Hypothalamus (tissue), 51 donors: ENCODE data around the gene THADA.

Experiments used
- DNase-seq, 51 donors: peaks; one replicate each; lab custom pipeline; 2025; lab: John Stamatoyannopoulos, UW

Gene THADA

DNA sequence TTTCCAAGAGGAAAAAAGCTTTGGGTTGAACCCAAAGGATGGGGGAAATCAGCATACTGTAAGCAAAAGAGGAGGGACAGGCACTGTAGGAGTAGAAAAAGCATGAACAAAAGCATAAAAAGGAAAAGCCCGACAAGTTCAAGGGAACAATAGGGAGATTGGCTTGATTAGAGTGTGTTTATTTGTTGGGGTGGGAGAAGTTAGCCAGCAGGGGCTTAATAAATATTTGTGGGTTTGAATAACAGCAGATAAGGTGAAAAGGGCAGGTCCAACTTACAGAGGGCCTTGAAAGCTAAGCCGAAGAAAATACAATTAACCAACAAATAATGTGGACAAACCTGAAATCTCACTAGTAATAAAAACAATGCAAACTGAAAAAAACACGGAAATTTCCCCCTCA lies 126.7 kb downstream of the THADA start:
- no peak for DNase-seq

- no peak for DNase-seq
Measured at GRCh38 chr2:43467891-43468290, 127.9 kb downstream of the THADA start.

GRCh38 chr2:43465234-43465633 lies 130.6 kb downstream of the THADA start:
- no peak for DNase-seq

DNA sequence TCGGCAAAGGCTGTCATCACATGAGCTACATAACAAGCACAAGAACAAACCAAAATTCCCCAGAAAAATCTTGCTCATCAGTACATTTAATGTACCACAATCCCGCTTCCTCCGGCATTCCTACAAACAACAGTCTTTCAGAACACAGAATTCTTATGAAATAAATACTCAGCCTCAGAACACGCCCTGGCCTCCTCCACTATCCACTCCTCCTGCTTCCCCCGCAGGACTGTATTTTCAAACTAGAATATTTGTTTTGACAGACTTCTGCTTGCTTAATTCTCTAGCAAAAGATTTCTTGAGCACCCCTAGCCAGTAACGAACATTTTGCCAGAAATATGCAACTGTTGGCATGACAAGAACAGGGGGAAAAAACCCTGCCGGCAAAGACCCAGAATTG lies 131.2 kb downstream of the THADA start:
- no peak for DNase-seq

DNA sequence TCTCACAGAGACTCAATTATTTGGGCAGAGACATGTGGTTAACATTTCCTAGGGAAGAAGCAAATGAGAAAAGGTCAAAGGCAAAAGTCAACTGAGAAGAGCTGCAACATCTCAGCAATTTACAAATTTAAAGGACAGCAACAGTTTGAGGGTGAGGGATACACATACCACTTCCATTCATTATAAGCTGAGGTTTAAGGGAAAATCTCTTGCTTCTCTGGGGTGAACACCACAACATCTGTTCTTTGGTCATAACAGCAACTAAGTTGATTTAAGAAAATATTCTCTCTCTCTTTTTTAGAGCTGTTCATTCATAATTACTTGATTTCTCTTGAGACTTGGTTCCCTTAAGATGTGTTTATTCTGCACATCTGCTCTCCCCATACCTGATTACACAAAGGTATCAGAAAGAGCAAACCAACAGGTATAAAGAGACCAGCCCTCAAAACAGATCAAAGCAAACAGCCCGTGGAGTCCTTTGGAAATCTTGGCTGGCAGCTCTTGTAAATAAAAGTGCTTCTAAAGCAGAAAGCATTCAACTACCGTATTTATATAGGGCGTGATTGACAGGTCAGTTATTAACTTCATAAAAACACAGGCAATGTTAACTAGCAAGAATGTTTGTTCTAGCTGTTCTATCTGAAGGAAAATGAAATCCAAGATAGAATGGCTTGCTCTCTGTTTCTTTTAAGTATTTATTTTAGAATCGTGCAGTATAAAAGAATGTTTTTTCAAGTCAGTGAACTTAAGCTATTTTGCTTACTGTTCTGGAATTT lies 132.8 kb downstream of the THADA start:
- DNase-seq = no peak

DNA sequence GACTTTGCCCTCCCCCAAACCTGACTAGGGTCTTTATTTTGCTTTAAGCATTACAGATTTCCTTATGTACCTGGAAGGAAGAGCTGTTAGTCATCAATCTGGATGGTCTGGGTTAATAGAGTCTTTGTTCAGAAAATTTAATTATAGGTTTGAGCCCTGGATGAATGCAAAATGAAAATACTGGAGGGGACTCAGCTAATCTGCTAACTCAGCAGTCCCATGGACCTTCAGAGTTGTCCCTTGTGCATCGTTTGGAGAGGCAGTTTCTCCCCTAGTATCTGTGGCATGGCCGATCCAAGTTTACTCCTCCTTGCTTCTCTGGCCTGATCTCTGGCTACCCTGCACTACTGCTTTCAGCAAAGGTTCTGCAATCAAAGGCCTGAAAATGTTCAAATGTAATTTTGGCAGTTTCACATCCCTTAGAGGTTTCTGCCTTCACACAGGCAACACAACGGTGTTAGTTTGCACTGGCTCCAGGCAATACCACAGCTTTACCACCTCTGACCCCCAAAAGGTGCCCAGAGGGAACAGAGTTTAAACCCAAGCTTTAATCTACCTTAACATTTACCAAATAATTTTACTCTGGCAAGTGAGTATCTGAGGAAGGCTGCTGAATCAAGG lies 134.3 kb downstream of the THADA start:
- DNase-seq = peak in 1 of 51 donors; percentile 5

DNA sequence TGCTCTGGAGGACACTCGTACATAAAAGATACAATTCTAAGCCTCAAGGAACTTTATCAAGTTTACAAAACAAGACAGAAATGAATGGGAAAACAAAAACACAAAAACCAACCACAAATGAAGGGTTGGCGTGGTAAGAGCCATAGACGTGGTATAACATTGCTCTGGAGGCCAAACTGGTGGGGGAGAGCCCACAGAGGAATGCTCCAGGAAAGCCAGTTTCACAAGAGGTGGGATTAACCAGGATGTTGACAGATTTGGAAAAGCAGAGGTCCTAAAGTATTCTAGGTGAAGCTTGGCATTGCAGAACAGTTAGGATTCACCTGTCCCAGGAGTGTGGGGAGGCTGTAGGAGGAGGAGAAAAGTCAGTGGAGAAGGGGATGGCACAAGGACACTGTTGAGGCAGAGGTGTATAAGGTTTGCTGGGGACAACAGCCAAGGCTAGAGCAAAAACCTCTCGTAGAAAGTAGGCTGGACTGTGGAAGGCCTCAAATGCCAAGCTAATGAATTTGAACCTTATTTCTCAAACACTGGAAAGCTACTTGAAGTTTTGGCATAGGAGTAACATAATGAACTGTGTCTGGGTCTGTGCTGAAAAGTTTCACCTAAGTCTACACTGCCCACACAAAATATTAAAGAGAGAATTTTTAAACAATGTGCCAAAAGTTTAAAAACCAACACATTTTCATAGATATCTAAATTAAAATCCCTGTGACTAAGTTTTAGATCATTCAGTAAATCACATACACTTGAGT lies 135.1 kb downstream of the THADA start:
- no peak for DNase-seq

DNA sequence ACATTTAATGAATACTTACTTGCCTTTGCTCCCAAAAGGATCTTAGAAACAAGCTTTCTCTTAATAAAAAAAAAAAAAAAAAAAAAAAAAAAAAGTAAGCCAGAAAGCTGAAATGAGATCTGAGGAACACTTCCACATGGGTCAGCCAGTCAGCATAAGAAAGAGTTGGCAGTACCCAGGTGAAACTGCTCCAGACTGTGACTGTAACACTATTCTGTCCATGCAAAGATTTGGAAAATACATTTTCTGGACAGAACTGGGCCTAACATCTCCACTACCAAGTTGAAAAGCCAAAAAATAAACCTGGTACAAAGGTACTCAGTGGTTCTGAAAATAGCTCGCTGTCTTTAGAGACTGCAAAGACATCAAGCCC lies 135.7 kb downstream of the THADA start:
- no peak for DNase-seq

DNA sequence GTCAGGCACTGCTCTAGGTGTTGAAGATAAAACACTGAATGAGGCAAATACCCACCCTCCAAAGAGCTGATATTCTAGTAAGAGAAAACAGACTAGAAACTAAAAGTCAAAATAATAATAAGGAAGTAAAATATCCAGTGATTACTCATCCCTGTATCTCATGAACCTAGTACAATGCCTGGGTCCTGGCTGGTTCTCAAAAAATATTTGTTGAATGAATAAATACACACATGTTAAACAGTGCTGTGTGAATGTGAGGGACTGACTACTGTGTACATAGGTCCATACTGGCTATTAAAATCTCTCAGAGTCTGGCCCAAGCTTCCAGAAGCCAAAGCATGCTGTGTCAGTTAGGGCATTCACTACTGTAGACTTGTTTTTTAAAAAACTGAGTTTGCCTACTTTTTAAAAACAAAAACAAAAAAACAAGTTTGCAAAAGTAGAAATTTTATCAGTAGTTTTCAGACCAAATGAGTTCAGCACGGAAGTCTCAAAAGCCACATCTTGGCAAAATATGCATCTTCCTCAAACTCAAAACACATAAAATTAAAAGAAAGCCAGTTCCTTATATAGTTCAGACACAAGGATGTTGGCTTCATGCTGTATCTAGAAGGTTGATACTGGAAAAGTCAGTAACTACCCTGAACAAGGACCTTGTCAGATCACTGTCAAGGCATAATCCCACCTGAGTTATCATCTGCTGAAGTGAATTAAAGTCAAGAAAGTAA lies 136.2 kb downstream of the THADA start:
- no peak for DNase-seq

- DNase-seq = no peak
Measured at GRCh38 chr2:43458014-43458628, 137.7 kb downstream of the THADA start.

- DNase-seq = no peak
Measured at GRCh38 chr2:43455731-43456642, 139.9 kb downstream of the THADA start.

- no peak for DNase-seq
Measured at GRCh38 chr2:43455296-43455695, 140.5 kb downstream of the THADA start.

- DNase-seq = no peak
Measured at GRCh38 chr2:43454791-43455190, 141.0 kb downstream of the THADA start.

DNA sequence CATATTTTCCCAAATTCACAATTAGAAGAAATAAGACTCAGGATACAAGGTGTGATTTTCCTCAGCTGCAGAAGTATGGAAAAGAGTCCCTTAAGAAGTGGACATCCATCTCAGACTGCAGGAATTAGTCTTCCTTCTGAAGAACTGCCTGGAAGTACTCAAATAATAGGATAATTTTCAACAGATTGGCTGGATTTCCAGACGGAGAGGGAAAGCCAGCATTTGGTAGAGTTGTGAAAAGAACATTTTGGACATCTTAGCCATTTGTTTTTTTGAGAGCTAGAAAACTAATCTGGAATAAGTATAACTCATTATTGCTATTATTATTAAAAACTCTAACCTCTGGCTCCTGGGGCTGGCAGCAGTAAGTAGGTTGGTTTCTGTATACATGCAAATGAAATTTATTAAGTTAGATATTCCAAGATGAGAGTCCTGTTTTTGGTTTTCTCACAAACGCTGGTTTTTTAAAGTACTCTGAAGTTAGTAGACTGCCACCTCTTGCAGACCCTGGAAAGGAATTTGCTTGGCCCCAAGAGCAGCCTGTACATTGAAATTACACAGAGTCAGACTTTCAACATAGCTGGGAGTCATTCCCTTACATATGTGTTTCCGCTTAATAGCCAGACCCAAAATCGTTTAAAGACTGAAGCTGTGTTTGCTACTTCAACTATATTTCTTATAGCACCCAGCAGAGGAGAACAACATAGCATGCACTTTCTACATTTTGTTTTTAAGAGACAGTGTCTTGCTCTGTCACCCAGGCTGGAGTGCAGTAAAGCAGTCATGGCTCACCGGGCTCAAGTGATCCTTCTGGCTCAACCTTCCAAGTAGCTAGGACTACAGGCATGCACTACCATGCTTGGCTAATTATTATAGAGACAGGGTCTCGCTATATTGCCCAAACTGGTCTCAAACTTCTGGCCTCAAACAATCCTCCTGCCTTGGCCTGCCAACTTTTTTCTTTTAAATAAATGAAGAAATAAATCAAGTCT lies 142.4 kb downstream of the THADA start:
- DNase-seq = no peak

- no peak for DNase-seq
Measured at GRCh38 chr2:43452318-43452731, 143.5 kb downstream of the THADA start.

DNA sequence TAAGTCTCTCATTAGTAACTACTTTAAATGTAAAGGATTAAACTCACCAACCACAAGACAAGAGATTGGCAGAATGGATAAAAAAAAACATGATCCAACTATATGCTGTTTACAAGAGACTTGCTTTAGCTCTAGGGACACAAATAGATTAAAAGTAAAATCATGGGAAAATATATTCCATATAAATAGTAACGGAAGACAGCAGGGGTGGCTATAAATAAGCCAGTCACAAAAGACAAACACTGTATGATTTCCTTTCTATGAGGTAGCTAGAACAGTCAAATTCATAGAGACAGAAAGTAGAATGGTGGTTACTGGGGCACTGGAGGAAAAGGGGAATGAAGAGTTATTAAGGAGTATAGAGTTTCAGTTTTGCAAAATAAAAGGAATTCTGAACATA lies 145.2 kb downstream of the THADA start:
- no peak for DNase-seq

DNA sequence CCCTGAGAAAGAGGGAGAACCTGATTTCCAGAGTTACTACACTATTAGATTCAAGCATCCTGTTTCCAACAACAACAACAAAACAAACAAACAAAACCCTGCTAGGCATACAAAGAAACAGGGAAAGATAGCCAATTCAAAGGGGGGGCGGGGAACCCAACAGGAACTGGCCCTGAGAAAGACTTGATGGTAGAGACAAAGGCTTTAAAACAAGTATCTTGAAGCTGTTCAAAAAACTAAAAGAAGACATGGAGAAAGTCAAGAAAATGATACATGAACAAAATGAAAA lies 147.1 kb downstream of the THADA start:
- peak in 1 of 51 donors; percentile 2 for DNase-seq

GRCh38 chr2:43448011-43448821 lies 147.6 kb downstream of the THADA start:
- no peak for DNase-seq
